Measurements from ENCODE around the gene DNAJB9.

DNAJB9 gene

GRCh38 chr7:108613147-108613948 lies 43.7 kb downstream of the DNAJB9 start:
- no peak overlapping the region for H3K4me3 ChIP-seq (ENCODE audit: low read depth in 1 of 2, low read length in 2 of 2)
- no peaks in the 10 kb centered on the region for H4K20me1 ChIP-seq (ENCODE audit: insufficient read depth, low read length)
- H3K4me2 ChIP-seq (ENCODE audit: insufficient read depth, low read length) = no peak overlapping the region
- peak; percentile 75; the same call in 2 of the 3 replicates for ATAC-seq (ENCODE audit: insufficient read depth, low read depth)
- H3K4me1 ChIP-seq (ENCODE audit: insufficient read depth, low read length) = no peaks in the 10 kb centered on the region
- H3K27me3 ChIP-seq (ENCODE audit: insufficient read depth, low read length, poor library complexity) = no peaks in the 10 kb centered on the region
- H3K36me3 ChIP-seq (ENCODE audit: insufficient read depth, low read length) = no peaks in the 10 kb centered on the region
- no peak overlapping the region for H2AFZ ChIP-seq (ENCODE audit: low read depth, low read length)
- DNase-seq = no peak
- TF ChIP-seq EZH2 (IDR thresholded peaks at IDR 0.05; ENCODE audit: borderline replicate concordance, low read depth, low read length, severe bottlenecking) (no peak), CTCF (IDR thresholded peaks at IDR 0.05; ENCODE audit: borderline replicate concordance, extremely low read depth, low read length, poor library complexity, severe bottlenecking) (peak; percentile 77)
- no peaks in the 10 kb centered on the region for H3K9me3 ChIP-seq (ENCODE audit: insufficient read depth, low read length, severe bottlenecking)
- no peak overlapping the region for H3K9ac ChIP-seq (ENCODE audit: low read depth, low read length)
- no peak overlapping the region for H3K27ac ChIP-seq (ENCODE audit: low read length)
- no peaks in the 10 kb centered on the region for H3K79me2 ChIP-seq (ENCODE audit: insufficient read depth, low read length)

- Histone ChIP-seq H3K9me3 (ENCODE audit: insufficient read depth, low read length, severe bottlenecking) (no peaks in the 10 kb centered on the region), H3K9ac (ENCODE audit: low read depth, low read length) (no peak overlapping the region), H3K27me3 (ENCODE audit: insufficient read depth, low read length, poor library complexity) (no peaks in the 10 kb centered on the region), H3K79me2 (ENCODE audit: insufficient read depth, low read length) (no peaks in the 10 kb centered on the region), H3K36me3 (ENCODE audit: insufficient read depth, low read length) (no peaks in the 10 kb centered on the region), H3K27ac (ENCODE audit: low read length) (no peak overlapping the region), H4K20me1 (ENCODE audit: insufficient read depth, low read length) (no peaks in the 10 kb centered on the region), H3K4me2 (ENCODE audit: insufficient read depth, low read length) (no peak overlapping the region), H3K4me1 (ENCODE audit: insufficient read depth, low read length) (no peaks in the 10 kb centered on the region), H2AFZ (ENCODE audit: low read depth, low read length) (no peak overlapping the region), H3K4me3 (ENCODE audit: low read depth in 1 of 2, low read length in 2 of 2) (no peak overlapping the region)
- TF ChIP-seq EZH2 (IDR thresholded peaks at IDR 0.05; ENCODE audit: borderline replicate concordance, low read depth, low read length, severe bottlenecking) = no peak
- no peak for TF ChIP-seq CTCF (IDR thresholded peaks at IDR 0.05; ENCODE audit: borderline replicate concordance, extremely low read depth, low read length, poor library complexity, severe bottlenecking)
- ATAC-seq (ENCODE audit: insufficient read depth, low read depth) = no peak
- DNase-seq = no peak
Observed at GRCh38 chr7:108613949-108614381, 44.3 kb downstream of the DNAJB9 start.

GRCh38 chr7:108614896-108615295 lies 45.2 kb downstream of the DNAJB9 start:
- TF ChIP-seq EZH2 (IDR thresholded peaks at IDR 0.05; ENCODE audit: borderline replicate concordance, low read depth, low read length, severe bottlenecking) = no peak
- TF ChIP-seq CTCF (IDR thresholded peaks at IDR 0.05; ENCODE audit: borderline replicate concordance, extremely low read depth, low read length, poor library complexity, severe bottlenecking) = no peak
- Histone ChIP-seq H3K9ac (ENCODE audit: low read depth, low read length) (no peak overlapping the region), H4K20me1 (ENCODE audit: insufficient read depth, low read length) (no peaks in the 10 kb centered on the region), H3K36me3 (ENCODE audit: insufficient read depth, low read length) (no peaks in the 10 kb centered on the region), H2AFZ (ENCODE audit: low read depth, low read length) (0 out of 2 replicates have a peak overlapping the region, but pooled peaks have one; percentile 39), H3K4me3 (ENCODE audit: low read depth in 1 of 2, low read length in 2 of 2) (no peak overlapping the region), H3K4me2 (ENCODE audit: insufficient read depth, low read length) (no peak overlapping the region), H3K9me3 (ENCODE audit: insufficient read depth, low read length, severe bottlenecking) (no peaks in the 10 kb centered on the region), H3K27ac (ENCODE audit: low read length) (no peak overlapping the region), H3K4me1 (ENCODE audit: insufficient read depth, low read length) (no peaks in the 10 kb centered on the region), H3K27me3 (ENCODE audit: insufficient read depth, low read length, poor library complexity) (no peaks in the 10 kb centered on the region), H3K79me2 (ENCODE audit: insufficient read depth, low read length) (no peaks in the 10 kb centered on the region)
- DNase-seq (no peak), ATAC-seq (ENCODE audit: insufficient read depth, low read depth) (no peak)
